ENCODE measurements around the gene TOP1. TPM values are rescaled to one million over a fixed set of nuclear protein-coding genes. Genes with fewer than 3 reads are reported as not detected.
"Not testable (repeated sequence)": the region's sequence is repeated elsewhere in the genome, so short reads cannot be mapped to it uniquely, and the experiment has no call there.

TOP1 gene
- total and polyA plus RNA-seq, 2 of the 4 experiments (the other 2 are of a cell fraction), result 14.0 to 21.5 TPM

DNA sequence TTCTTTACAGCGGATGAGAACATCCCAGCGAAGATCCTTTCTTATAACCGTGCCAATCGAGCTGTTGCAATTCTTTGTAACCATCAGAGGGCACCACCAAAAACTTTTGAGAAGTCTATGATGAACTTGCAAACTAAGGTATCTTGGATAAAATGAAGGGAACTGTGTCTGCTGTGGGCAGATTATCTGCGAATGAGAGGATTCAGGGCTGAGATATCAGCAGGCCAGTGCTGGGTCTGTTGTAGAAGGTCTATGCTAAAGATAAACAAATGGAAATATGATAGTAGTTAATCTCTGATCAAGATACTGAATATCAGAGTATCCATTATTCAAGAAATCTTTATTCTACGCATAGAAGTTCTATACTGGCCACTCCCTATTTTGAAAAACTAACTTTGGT lies 89.5 kb downstream of the TOP1 start:
- H3K79me1 ChIP-seq (ENCODE audit: low read depth in 1 of 2, low read length in 2 of 2), result peaks cover 16 to 23% of the 10 kb centered on the region in 2 experiments
- H2AK9ac ChIP-seq (replicated peaks; ENCODE audit: low read depth, low read length, poor library complexity); H2BK5ac ChIP-seq (ENCODE audit: low read depth, low read length, poor library complexity, severe bottlenecking); H2BK15ac ChIP-seq (ENCODE audit: low read depth, low read length); BruUV-seq (replicated peaks); H3K4me2 ChIP-seq (ENCODE audit: low read depth, low read length); H3K4me1 ChIP-seq (ENCODE audit: control insufficient read depth, insufficient read depth, low read length); H4K20me1 ChIP-seq (ENCODE audit: insufficient read depth, low read length); H3K9ac ChIP-seq (ENCODE audit: low read depth, low read length); H2BK20ac ChIP-seq (ENCODE audit: low read depth, low read length); H4K91ac ChIP-seq (ENCODE audit: insufficient read depth, low read depth, low read length); H3K4ac ChIP-seq (ENCODE audit: low read depth, low read length); intact Hi-C loops (cut with micrococcal nuclease); DNase-seq; POLR2A ChIA-PET (ENCODE audit: unreplicated experiment); H3K14ac ChIP-seq (replicated peaks; ENCODE audit: low read depth, low read length); H3K18ac ChIP-seq (ENCODE audit: low read depth, low read length); H2AK5ac ChIP-seq (ENCODE audit: low read depth, low read length); H2BK120ac ChIP-seq (ENCODE audit: low read depth, low read length); H3K27me3 ChIP-seq (ENCODE audit: control insufficient read depth, insufficient read depth, low read length); H3K27ac ChIP-seq (ENCODE audit: insufficient read depth, low read length); H3K9me1 ChIP-seq (ENCODE audit: insufficient read depth, low read length); H4K5ac ChIP-seq (ENCODE audit: low read depth, low read length); H3K9me3 ChIP-seq (ENCODE audit: control insufficient read depth, insufficient read depth, low read length); H3K4me3 ChIP-seq (ENCODE audit: insufficient read depth, low read depth, low read length); H3K23ac ChIP-seq (ENCODE audit: low read depth, low read length); H2AFZ ChIP-seq (replicated peaks; ENCODE audit: low read length, poor library complexity); H4K8ac ChIP-seq (ENCODE audit: low read depth in 2 of 2, low read length in 2 of 2); dilution Hi-C loops (cut with HindIII; ENCODE audit: low sequenced_read_pairs, unreplicated experiment); H3K56ac ChIP-seq (ENCODE audit: extremely low read depth, insufficient read depth, low read length); in situ Hi-C loops (cut with MboI; ENCODE audit: low sequenced_read_pairs): not testable (repeated sequence)
- CTCF ChIA-PET, result interaction anchor here (0.7 kb wide), 1 partner anchor 127 kb away, joined by 3 read pairs; no protein-coding TSS in a partner anchor
- peaks cover 77% of the 10 kb centered on the region for H3K36me3 ChIP-seq (ENCODE audit: control insufficient read depth, insufficient read depth, low read length)
- WGBS, 2 experiments (ENCODE audit: extremely low coverage in 2 of 2, insufficient read length in 1 of 2), result no CpG with 5 or more reads among the region's 6 CpGs
- ATAC-seq (ENCODE audit: low read depth), result peak; percentile 42
- 0 out of 2 replicates have a peak, but pooled peaks have one; percentile 8 for TF ChIP-seq CTCF (conservative IDR thresholded peaks at IDR 0.05; ENCODE audit: low read depth, low read length)
